Fibroblast of skin of left quadriceps (primary cell): ENCODE results near the gene BBS9.

Experiments
- DNase-seq, 2 experiments: peaks; one replicate each; pipeline ENCODE4 v3.0.0-alpha.2; 2013; ENCODE audit warnings: low read depth in 2 of 2

BBS9 gene

DNA sequence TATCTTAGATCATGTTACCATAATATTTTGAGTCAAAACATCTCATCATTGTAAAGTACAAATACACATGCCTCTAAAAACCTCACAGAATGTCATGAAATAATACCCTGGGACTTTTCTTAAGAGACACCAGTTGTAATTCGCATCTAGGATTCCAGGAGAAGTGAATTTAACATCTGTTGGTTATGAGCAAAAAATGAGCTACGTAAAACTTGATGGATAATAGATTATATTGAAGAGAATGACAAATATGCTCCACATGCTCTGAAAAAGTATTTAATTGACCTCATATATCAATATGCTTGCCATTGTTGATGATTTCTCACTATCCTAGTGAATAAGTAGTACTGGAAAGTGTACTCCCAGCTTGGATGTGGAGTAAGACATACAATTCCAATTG is 227.0 kb downstream of the BBS9 start:
- DNase-seq: no peak

DNA sequence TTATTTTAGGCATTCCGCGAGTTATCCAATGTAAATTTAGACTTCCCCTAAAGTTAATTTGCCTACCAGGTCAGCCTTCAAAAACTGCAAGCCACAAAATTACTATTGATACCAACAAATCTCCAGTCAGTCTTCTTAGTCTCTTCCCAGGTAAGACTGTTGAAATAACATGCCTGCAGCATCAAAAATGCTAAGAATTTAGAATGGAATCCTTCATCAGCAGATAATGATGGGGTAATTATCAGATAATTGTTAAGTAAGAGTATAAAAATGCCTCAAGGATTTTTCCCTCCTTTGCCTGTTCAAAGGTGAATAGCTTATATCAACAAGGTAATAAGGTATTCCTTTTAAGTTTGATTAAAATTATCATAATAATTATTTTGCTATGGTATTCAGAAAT is 228.5 kb downstream of the BBS9 start:
- DNase-seq: no peak

DNA sequence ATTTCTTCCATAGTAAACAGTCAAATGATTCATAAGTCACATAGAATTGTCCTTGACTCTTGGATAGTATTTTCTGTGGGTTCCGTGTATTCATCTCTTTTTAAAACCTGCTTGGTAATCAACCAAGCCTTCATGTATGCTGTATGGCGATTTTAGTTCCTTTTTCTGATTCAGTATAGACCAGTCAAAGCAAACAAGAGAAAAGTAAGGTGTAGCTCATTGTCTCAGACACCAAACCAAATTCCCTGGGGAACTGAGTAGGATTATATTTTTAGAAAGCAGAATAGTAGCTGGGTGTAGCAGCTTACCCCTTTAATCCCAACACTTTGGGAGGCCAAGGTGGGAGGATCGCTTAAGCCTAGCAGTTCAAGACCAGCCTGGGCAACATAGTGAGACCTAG is 240.5 kb downstream of the BBS9 start:
- DNase-seq: no peak

DNA sequence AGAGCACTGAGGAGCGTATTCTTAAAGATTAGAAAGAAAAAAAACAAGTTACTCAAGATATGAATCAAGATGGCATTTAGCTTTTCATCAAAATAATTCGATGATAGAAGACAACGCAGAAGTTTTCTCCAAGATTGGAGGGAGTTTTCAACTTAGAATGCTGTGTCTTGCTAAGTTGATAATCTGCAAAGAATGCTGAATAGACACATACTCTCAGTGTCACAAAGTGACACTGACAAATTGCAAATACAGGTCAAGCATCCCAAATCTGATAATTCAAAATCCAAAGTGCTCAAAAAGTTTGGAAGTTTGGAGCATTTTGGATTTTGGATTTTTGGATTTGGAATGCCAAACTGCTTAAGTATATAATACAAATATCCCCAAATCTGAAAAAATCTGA is 243.8 kb downstream of the BBS9 start:
- no peak for DNase-seq

DNA sequence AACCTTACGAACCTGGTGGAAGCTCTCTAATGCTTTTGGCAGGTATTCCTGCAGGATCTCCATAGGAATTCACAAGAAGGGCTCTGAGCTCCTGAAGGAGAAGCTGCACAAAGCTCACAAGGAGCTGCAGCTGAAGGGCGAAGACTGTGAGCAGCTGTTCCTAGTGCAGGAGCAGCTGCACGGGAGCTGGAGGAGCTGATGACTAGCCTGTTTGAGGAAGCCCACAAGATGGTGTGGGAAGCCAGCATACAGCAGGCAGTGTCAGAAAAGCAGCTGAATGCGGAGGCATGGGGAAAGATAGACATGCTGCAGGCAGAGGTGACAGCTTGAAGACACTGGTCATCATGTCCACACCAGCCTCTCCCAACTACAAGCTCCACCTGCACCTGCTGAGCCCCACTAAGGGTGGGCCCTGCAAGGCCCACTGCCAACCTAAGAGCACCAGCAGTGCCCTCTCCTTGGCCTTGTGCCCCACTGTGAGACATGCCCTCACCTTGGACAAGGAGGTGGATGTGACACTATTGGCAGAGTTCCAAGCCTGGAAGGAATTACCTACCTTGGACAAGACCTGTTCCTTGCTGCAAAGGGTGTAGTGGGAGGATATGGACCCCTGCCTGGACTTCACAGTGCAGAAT is 250.6 kb downstream of the BBS9 start:
- DNase-seq: no peak

DNA sequence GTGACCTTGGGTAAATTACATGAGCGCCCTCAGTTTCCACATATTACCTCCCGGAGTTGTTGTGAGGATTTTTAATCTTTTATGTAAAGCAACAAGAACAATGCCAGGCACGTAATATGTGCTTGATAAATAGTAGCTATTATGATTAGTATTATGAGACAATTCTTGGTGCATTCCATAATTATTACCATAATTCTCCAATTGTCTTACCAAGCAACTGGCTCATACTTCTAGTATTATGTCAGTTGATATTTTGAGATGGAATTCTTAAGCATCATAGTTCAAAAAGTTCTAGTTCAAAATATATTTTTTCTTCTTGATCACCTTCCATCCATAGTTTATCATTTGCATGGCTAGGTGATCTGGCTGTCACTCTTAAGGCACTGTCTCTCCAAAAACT is 259.0 kb downstream of the BBS9 start:
- DNase-seq: no peak

DNA sequence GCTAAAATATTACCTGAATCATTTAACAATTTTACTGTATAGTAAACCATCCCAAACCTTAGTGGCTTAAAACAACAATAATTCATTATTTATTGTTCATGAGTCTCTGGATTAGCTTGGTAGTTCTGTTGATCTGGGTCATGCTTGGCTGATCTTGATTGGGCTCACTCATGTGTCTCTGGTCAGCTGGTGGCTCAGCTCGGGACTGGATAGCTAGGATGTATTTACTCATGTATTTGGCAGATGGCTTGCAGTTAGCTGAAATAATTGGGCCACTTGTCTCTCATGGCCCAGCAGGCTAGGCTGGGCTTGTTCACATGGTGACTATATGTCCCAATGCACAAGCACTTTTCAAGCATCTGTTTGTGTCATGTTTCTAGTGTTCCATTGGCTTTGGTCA is 262.8 kb downstream of the BBS9 start:
- DNase-seq: no peak

DNA sequence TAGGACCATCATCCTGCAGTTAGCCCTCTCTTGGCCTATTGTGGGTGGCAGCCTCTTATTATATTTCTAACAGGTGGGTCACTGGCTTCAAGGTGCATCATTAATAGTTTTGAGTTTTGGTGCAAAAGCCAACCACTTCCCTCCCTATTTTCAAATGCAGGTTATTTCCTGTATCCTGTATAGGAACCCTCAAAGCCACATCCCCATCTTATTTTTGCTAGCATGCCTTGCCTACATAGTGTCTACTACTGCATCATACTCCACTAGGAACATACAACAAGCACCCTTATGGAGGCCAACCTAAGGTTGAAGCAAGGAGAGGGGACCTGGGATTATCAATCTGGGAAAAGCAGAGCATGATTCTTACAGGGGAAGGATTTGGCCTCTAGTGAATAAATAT is 264.4 kb downstream of the BBS9 start:
- DNase-seq: no peak

DNA sequence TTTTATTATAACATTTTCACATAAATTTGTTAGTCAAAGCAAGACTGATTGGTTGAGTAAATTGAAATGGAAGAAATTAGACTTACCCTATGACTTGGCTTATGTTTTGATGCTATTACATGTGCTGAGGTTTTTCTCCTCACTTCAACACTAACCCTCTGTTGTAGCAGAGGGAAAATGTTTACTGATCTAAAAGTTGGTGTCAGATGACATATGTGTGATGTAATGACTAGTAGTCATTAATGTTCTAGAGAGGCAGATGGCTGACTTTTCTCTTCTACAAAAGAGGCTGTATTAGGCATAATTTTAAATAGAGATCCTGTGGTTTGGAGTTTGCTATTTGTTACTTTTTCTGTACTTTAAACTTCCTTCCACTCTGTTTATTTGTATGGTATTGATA is 266.0 kb downstream of the BBS9 start:
- DNase-seq: no peak

DNA sequence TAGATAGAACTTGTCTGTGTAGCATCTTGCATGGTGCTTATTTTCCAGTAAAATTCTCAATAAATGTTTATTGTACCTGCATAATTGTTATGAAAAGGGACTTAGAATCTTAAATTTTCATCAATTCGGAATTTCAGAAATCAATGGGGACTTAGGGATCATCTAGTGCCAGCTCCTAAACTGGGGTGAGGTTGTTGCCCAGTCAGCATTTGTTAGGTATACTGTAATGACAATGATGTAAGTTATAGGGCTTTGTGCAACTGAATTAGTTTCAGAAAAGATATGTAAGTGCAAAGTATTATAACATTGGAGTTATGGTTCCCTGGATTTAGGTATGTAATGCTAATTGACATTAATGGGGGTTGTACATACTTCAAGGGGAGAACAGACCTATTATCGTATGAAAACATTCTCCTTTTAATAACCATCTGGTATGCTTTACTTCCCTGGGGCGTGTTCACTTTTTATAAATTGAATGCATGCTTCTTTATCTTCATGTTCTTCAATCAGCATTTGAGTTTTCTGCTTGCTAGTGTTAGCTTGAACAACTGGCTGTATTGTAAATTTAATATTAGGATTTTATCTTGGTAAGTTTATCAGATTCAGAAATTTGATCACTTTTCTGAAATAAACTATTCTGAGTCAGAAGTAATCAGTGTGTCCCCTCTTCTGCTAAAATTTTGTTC is 270.3 kb downstream of the BBS9 start:
- DNase-seq: no peak

DNA sequence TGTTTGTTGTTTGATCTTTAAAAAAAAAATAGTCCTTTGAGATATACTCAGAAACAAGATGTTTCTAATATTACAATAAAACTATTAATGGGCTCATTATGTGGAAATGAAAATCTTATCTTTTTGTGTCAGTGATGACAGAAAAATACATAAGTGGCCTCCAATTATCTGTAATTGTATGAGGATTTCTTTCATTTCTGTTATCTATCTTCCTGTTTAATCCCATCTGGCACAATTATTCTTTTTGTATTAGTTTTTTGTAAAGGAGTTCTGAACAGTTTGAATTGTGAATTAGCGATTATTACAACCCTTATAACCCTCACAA is 270.8 kb downstream of the BBS9 start:
- DNase-seq: no peak

DNA sequence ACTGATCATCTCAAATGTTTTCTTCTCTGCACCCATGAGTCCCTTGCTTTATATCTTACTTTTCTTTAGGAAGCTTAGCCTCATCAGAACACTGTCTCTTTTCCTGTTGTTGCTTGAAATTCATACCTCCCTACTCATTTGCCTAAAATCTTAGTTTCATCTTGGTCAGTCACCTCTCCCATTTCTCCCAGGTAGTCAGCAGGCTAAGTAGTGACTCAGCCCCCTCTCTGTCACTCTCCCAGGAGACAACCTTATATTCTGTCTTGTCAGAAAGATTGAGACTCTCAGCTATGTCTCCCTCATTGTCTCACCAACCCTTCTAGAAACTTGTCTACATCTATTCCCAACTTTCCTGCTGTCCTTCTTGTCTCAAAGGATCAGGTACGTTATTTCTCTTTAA is 280.9 kb downstream of the BBS9 start:
- no peak for DNase-seq

DNA sequence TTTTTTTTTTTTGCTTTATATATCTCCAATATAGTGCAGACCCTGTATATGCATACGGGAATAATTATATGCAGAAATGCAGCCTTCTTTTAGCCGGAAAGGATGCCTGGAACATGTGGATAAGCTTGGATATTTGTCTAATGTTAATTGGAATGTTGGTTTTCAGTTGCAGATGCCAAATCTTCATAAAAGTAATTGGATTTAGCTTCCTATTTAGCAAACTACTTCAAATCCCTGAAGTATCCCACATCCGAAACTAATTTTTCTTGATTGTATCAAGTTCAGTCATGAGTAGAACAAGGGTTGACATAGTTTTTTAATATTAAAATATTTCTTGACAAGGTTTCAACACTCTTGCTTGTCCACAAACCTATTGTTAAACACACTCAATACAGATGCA is 281.7 kb downstream of the BBS9 start:
- DNase-seq: peak; percentile 17 to 21

DNA sequence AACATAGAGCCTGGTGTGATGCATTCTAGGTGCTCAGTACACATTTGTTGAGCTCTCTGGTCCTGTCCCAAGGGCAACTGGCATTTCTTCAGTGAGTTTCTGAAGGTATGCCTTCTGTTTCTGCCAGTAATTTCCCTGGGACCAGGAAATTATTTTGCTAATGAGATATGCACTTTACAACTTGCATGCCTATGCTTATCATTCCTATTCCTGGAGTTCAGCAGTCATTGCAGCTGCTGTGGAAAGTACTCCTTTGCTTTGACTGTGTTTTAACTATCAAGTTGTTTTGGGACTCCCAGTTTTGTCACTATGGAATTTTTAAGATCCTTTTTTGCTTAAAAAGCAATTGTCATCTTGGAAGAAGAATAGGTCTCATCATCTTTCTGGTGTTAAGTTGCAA is 283.0 kb downstream of the BBS9 start:
- no peak for DNase-seq

DNA sequence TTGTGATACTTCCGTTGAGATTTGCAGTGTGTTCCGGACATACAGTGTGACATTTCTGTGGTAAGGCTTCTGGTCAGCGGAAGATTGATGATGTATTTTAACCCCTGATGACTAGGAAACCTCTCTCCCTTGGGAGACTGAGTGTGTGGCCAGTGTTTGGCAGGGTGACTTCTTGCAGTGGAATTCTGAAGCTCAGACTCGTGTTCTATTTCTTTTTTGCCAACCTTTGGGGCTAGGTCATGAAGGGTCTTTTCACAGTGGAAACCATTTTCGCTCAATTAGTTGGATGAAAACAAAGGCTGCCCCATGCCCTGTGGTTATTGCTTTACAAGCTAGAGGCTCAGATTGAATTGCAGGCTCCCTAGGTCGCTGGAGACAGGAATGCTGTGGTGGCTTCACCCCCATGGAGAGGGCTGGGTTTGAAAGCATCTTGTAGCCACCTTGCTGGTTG is 288.9 kb downstream of the BBS9 start:
- DNase-seq: peak in 1 of 2 experiments; percentile 22

DNA sequence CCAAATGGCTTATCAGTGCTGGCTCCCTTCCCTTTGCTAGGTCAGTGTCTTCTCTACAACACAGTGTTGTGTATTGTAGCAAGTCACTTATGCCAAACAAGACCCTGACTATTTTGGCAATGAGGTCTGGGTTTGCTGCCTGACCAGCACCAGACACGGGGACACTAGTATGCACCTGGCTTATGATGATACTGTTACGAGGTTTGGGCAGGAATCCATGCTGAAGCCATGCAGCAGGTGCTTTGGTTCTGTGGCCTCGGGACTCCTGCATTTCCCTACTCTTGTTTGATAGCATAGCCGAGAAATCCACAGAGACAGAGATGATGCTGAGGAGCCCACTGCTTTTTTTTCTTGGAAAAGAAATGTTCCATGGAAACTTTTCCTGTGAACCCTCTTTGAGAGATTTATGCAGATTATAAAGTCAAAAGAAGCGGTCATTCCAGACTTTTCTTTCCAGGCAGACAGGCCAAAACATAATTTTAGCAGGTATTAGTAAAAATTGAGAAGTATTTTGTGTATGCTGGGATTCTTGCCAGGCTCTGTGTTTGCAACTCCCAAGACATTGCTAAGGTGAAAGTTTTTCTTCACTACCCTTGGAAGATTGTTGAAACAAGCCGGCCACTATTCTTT is 291.1 kb downstream of the BBS9 start:
- DNase-seq: no peak

DNA sequence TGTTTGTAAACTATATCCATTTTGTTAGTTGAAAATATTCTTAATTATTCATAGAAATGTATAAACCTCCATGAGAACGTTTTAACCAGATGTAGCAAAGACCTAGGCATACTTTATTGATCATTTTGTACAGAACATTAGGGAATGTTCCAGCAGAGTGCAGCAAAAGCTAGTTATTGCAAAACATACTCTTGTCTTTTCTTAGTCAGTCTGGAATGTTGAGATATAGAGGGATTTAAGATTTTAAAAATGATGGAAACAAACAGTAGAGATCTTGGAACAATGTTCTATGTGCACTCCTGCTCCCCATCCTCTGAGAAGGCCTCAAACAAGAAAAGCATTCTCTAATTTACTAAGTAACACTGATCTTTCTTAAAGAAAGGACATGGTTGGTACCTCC is 292.1 kb downstream of the BBS9 start:
- DNase-seq: no peak

DNA sequence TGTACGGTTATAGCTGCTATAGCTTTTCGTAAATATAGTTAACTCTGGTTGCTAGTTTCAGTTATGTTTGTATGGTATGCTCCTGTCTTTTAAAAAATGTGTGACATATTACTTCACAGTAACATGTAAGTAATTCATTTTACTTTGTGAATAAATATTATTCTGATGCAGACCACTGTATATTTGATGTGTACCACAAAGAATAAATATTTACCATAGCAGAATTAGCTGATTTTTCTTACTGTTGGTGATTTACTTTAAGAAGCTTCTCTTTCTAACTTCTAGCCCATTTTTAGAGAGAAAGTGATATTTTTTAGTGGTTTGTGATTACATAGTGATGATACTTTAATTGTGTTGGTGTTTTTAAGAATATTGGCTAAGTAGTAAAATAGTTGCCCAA is 292.8 kb downstream of the BBS9 start:
- DNase-seq: no peak

DNA sequence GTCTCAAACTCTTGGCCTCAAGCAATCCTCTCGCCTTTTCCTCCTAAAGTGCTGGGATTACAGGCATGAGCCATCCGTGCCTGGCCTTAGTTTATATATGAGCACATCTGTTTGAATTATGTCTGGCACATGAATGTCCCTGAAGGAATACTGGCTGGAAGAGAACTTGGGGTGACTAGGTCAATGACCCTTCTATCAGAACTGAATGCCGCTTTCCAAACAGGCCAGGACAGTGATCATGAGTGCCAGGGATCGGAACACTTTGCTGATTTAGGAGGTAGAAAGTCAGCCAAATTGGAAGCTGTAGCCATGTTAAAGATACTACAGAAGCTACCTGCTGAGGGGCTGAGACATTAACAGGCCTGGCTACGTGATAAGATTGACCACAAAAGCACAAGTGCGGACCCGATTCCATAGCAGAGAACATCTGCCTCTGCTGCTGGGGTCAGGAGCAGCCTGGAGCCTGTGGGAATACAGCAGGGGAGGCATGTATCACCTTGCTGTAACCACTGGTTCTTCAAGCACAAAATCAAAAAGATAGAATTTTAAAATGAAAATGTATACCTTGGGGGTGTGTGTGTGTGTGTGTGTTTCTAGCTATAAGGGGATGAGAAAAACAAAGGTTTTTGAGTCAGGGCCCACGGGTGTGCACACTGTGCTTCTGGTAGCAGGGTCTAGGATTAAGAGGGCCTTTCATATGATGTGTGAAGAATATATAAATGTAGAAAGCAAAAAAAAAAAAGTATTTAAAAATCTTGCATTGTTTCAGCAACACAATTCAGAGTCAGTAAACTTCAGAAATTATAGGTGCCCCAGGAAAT is 293.7 kb downstream of the BBS9 start:
- no peak for DNase-seq

DNA sequence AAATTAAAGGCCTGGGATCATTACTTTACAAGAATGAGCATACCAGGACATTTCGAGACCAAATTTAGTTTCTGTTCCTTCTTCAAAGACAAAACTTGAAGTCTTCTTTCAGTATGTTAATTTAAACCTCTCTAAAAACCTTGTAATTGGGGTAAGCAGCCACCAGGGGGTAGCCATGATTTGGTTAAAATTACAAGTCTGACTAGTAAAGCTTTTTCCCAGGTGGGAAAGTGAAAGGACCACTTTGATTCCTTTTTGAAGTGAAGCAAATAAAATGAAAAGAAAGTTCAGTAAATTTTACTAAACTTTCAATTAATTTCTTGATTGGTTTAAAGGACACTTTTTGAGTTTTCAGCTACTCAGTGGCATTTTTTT is 294.3 kb downstream of the BBS9 start:
- DNase-seq: no peak

DNA sequence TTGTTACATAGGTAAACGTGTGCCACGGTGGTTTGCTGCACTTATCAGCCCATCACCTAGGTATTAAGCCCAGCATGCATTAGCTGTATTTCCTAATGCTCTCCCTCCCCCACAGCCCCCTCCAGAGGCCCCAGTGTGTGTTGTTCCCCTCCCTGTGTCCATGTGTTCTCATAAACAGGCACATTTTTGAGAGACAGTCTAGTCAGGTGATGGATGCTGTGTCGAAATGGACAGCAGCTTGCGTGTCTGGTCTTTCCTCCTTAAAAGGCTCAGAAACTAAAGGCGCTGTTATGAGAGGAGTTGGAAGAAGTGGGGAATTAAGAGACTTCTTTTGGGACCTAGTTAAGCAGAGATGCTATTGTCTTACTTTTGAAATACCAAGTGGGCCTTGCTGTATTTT is 296.0 kb downstream of the BBS9 start:
- DNase-seq: no peak

DNA sequence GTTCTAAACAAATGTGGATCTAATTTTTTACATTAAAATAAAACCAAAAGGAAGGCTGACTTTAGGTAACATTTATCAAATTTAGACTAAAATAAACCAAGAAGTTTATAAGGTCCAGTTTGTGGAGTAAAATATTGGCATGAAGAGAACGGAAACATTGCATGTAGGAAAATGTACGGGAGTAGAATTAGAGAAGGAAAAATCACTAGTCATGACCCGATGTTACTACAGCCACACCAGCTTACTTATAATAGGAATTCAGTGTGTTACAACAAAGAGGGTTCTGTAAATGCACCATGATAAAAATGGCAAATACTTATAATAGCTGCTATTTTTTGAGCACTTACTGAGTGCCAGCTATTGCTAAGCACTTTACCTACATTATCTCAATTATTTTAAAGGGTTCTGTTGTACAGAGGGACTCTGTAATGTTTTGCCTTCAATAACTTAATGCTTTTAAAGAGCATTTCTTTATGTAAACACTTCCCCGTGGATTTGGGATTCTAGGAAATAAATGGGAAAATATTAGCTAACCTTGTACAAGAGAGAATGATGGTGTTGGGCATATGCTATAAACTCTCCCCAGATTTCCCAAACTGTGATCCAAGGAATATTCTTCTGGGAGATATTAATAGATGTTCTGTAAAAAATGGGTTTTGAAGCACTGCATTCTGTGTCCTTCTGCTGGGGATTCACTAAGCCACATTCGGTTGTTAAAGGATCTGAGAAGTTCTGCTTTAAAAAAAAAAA is 296.7 kb downstream of the BBS9 start:
- no peak for DNase-seq
